Measurements from ENCODE around the gene RAB20. TPM values are rescaled to one million over a fixed set of nuclear protein-coding genes. Genes with fewer than 3 reads are reported as not detected.

The RAB20 gene
- total and polyA plus RNA-seq, 2 of the 8 experiments (the other 6 are each of a cell fraction or from before 2014, with no cell fraction given), result 14.8 to 27.9 TPM

DNA sequence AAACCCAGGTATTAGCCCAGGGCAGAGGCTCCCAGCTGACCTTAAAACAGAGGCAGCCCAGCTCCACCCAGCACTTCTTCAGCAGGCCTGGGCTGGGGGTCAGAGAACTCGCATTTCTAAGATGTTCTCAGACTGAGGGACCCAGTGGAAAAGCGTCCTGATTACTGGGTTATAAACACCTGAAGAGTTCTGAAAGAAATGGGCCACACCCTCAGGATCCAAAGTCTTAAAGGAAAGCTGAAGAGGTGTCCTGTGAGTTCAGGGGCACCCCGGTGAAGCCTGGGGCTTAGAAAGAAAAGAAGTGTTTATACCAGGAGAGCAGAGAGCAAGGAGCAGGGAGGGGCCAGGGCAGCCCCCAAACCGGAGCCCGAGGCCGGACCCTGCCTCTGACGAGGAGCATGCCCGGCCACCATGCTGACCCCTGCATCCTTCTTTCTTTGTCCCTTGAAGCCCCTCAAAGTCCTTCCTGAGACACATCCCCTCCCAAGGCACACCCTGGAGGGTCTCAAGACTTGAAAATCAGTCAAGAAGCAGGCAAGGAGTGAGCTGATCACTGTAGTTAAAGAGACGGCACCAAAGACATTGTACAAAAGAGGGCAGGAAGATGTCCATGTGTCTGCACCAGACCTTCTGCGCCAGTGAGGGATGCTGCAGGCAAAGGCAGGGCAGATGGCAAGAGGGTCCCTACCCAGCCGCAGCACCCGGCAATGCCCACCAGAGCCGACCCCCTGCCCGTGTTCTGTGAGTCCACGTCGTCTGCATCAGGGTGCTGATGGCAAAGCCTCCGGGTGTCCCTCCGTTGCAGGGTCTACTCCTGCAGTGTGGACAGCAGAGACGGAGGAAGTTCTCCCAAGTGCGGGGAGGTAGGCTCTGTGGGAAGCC, 10.6 kb upstream of the RAB20 start:
- peaks cover 0 to 6% (median 3%) of the 10 kb centered on the region in 4 experiments; a peak in 4 of 7 replicates for H3K4me1 ChIP-seq (replicated peaks in 1 of 4; ENCODE audit: control insufficient read depth in 3 of 4, insufficient read depth in 4 of 4, low read length in 3 of 4)
- H2AK5ac ChIP-seq (ENCODE audit: low read depth, low read length), result no peak overlapping the region
- no peaks in the 10 kb centered on the region for H3K9me3 ChIP-seq (ENCODE audit: insufficient read depth in 2 of 2, low read depth in 1 of 2, low read length in 1 of 2)
- FAIRE-seq (no peak), DNase-seq (ENCODE audit: low read depth in 1 of 2, low spot score in 2 of 2) (no peak)
- H2BK5ac ChIP-seq (ENCODE audit: low read depth, low read length), result no peak overlapping the region
- H3K18ac ChIP-seq (ENCODE audit: extremely low read depth, low read length), result no peak overlapping the region
- H4K20me1 ChIP-seq (replicated peaks in 1 of 2; ENCODE audit: control insufficient read depth in 1 of 2, insufficient read depth in 2 of 2, low read length in 2 of 2), result peaks cover 0 to 1% of the 10 kb centered on the region in 2 experiments
- H3K4ac ChIP-seq (replicated peaks; ENCODE audit: insufficient read length, low read depth, low read length), result no peak overlapping the region
- no peak overlapping the region for H2BK20ac ChIP-seq (ENCODE audit: low read length)
- H3K79me1 ChIP-seq (ENCODE audit: low read depth, low read length), result no peaks in the 10 kb centered on the region
- no peak overlapping the region for H3K23ac ChIP-seq (ENCODE audit: insufficient read length)
- no peak overlapping the region for H2BK15ac ChIP-seq (ENCODE audit: low read length)
- no peak overlapping the region for H2AFZ ChIP-seq (ENCODE audit: low read length)
- no peak overlapping the region for H3K27ac ChIP-seq (ENCODE audit: low read depth, low read length)
- WGBS, 2 experiments (ENCODE audit: extremely low coverage in 1 of 2, insufficient coverage in 1 of 2, insufficient read length in 1 of 2, insufficient replicate concordance in 2 of 2, low coverage in 1 of 2, low lambda C conversion rate in 2 of 2, missing lambda C conversion rate in 1 of 2), result 87% methylated on average over 20 of the region's 20 CpGs; no CpG with 5 or more reads in 1 of the 2 experiments
- no peaks in the 10 kb centered on the region for H3K36me3 ChIP-seq (ENCODE audit: control insufficient read depth in 2 of 4, insufficient read depth in 4 of 4, low read length in 3 of 4)
- no peak overlapping the region for H3K4me2 ChIP-seq (ENCODE audit: insufficient read depth in 1 of 2, low read depth in 2 of 2, low read length in 2 of 2)
- no peak overlapping the region for H3K4me3 ChIP-seq (ENCODE audit: extremely low read depth in 1 of 4, insufficient read depth in 2 of 4, low read depth in 3 of 4, low read length in 4 of 4)
- CTCF ChIA-PET (ENCODE audit: partially characterized antibody), result interaction anchor here (1.0 kb wide), 1 partner anchor 116 kb away, joined by 4 read pairs; no protein-coding TSS in a partner anchor
- H2BK120ac ChIP-seq (replicated peaks; ENCODE audit: low read depth, low read length), result no peak overlapping the region
- no peak overlapping the region for H4K8ac ChIP-seq (ENCODE audit: extremely low read depth, insufficient read depth, low read length)
- no peak overlapping the region for H2BK12ac ChIP-seq (ENCODE audit: low read depth, low read length)
- H3K9ac ChIP-seq (replicated peaks in 1 of 4; ENCODE audit: extremely low read depth in 1 of 4, low read depth in 3 of 4, low read length in 3 of 4), result no peak overlapping the region
- no peak overlapping the region for H4K5ac ChIP-seq (ENCODE audit: insufficient read length, low read depth, low read length)
- no peaks in the 10 kb centered on the region for H3K79me2 ChIP-seq (ENCODE audit: control insufficient read depth in 1 of 2, insufficient read depth in 2 of 2, low read length in 2 of 2)
- no peaks in the 10 kb centered on the region for H3K27me3 ChIP-seq (replicated peaks in 1 of 4; ENCODE audit: control insufficient read depth in 3 of 4, extremely low read depth in 1 of 4, insufficient read depth in 3 of 4, low read length in 3 of 4)
- H4K91ac ChIP-seq (replicated peaks; ENCODE audit: insufficient read length, low read length), result no peak overlapping the region
- H3K14ac ChIP-seq (ENCODE audit: insufficient read length), result no peak overlapping the region
- TF ChIP-seq POU5F1 (IDR thresholded peaks at IDR 0.05; ENCODE audit: low read depth, low read length) (no peak), KDM5A (IDR thresholded peaks at IDR 0.05; ENCODE audit: low read length) (no peak), TEAD4 (IDR thresholded peaks at IDR 0.05; ENCODE audit: low read depth, low read length) (no peak)
- POLR2A ChIA-PET (ENCODE audit: partially characterized antibody), result interaction anchor here (1.0 to 1.7 kb wide), 2 partner anchors 18 to 44 kb away, joined by 3 read pairs; partner anchors contain the start of gene NAXD
- peaks cover 1% of the 10 kb centered on the region; the same call in 1 of the 2 replicates for H3K23me2 ChIP-seq (ENCODE audit: low read depth, low read length)
- no peak overlapping the region for H3K56ac ChIP-seq (replicated peaks; ENCODE audit: insufficient read length, low read depth, low read length)
